Mucosa of descending colon (tissue), 3 donors: Measurements from ENCODE around the gene AK3. TPM values are rescaled to one million over a fixed set of nuclear protein-coding genes. Genes with fewer than 3 reads are reported as not detected.

Source experiments
- ATAC-seq: fragments of 200-7000 bp; cut with Tn5 transposase; one replicate; pipeline ENCODE4 v1.9.1; 2020; ENCODE audit warnings: mild to moderate bottlenecking, moderate library complexity
- DNase-seq, 3 donors: peaks; one replicate each; pipeline ENCODE4 v3.0.0-alpha.2; 2020
- H3K36me3 ChIP-seq: fragments of 200-600 bp; one replicate; pipeline ENCODE4 v1.8.0; 2021; ENCODE audit warnings: low read depth, mild to moderate bottlenecking
- H3K4me1 ChIP-seq: fragments of 200-600 bp; one replicate; pipeline ENCODE4 v1.8.0; 2021; ENCODE audit warnings: low read depth, mild to moderate bottlenecking
- H3K4me3 ChIP-seq: fragments of 200-600 bp; one replicate; pipeline ENCODE4 v1.8.0; 2021; ENCODE audit warnings: mild to moderate bottlenecking
- H3K9me3 ChIP-seq: fragments of 200-600 bp; one replicate; pipeline ENCODE4 v1.8.0; 2021; ENCODE audit warnings: mild to moderate bottlenecking
- CTCF ChIP-seq: fragments of 200-600 bp; IDR thresholded peaks from one replicate; pipeline ENCODE4 v1.8.0; 2022; ENCODE audit warnings: antibody characterized with exemption, mild to moderate bottlenecking
- intact Hi-C, 2 donors: fragments of 100-400 bp; cut with DNase I in 1 of 2; cut with micrococcal nuclease in 1 of 2; formaldehyde crosslinking; loops; one replicate each; pipeline versions ENCODE4 v1.11.0 to v1.11.1; 2022; cut with DNase I, micrococcal nuclease
- total RNA-seq, 3 donors: library from RNA; stranded (reverse); fragmentation: NEBNext Ultra II Directional in 2 of 3; extraction: Animal tissue kit (Norgen Biotek cat#: 25700) in 2 of 3; gene quantifications; one replicate each; pipeline versions ENCODE4 v1.2.1 to v1.2.4, GENCODE V29; 2021 to 2023
- donor health status: DM: no; HTN: no; CAD: no; lungs with moderate emphysema.
- donor health status: DM: no; HTN: no; CAD: no.
- donor health status: DM: no; HTN: yes; CAD: no.

AK3 gene
- total RNA-seq, 3 donors from 2014 or later = 71.4 to 86.8 (median 74.0) TPM

DNA sequence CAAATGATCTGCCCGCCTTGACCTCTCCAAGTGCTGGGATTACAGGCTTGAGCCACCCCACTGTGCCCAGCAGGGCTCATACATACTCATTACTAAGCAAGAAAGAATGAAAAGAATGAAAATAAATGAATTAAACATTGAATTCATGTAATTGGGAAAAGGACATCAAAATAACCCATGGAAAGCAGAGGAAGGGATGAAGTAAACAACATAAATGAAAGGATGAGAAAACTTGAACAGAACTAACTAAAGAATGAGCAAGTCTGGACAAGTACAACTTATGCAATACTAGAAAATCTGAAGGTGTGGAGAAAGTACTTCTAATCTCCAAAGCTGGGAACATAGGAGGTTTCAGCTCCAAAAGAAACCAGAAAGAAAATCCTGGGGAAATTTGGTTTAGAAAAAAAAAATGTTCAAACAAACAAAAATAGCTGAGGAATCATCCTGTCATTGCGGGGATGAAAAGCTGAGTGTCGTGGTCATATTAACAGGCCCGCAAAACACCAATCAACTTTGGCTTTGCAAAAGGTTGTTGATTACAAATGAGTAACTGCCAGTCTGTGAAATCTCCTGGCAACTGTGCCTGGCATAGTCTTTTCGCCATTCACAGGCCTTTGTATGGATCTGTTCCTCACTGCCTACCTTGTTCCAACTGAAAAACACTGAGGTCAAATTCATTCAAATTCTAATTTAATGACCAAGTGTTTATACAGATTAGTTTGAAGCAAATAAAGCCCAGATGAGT is 2.3 kb upstream of the AK3 start:
- no peak for TF ChIP-seq CTCF
- ATAC-seq = no peak
- intact Hi-C loops = no loop called here

DNA sequence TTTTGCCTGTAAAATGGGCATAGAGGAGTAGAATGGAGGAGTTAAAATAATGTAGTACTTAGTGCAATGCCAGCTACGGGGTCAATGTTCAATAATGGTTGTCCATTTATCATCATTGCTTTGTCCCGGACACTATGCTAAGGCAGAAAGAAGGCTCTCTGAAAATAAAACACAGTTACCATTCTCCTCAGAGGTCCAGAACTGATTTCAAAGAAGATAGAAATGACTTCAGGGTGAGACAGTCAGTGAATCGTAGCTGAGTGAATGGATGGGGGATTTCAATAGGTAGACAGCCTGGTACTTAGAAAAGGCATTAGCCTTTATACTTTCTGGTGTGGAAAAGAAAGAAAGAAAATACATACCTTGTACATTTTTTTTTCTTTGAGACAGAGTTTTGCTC is 1.2 kb upstream of the AK3 start:
- intact Hi-C loops = no loop called here
- no peak overlapping the region for H3K4me3 ChIP-seq

More for the DNA sequence above, 2.3 kb upstream of the AK3 start:
- no peak for DNase-seq
- H3K36me3 ChIP-seq = no peaks in the 10 kb centered on the region
- H3K4me3 ChIP-seq = no peak overlapping the region
- H3K4me1 ChIP-seq = peaks cover 14% of the 10 kb centered on the region
- no peaks in the 10 kb centered on the region for H3K9me3 ChIP-seq

DNA sequence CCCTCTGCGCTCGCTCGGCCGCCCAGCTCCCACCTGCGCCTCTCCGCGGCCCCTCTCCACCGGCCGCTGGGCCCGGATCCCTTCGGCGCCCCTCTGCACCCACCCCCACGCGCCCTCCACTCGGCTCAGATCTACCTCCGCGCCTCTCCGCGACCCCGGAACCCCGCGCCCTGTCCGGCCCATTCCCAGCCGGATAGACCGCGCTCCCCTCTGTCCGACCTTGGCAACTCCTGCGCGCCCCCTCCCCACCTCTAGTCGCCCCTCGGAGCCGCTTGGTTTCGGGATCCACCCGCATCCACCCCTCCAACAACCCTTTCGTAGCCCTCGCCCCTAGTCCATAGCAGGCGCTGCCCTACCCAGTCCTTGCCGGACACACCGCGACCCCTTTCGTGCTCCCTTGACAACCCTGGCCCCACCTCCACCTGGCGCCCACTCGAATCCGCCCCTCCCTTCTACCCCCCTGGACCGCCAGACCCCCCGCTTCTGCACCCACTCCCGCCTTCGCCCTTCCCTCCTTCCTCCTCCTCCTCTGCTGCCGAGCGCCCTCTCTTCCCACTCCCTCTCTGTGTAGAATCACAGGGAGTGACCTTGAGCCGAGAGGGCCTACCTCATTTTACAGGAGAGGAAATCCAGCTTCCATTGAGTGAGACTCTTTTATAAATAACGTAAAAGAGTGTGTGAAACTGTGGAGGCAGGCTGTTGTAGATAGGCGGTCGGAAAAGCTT is 525 bp upstream of the AK3 start:
- Histone ChIP-seq H3K4me3 (peak overlapping the region; percentile 88), H3K4me1 (peaks cover 27% of the 10 kb centered on the region), H3K9me3 (no peaks in the 10 kb centered on the region), H3K36me3 (no peaks in the 10 kb centered on the region)
- no peak for TF ChIP-seq CTCF
- ATAC-seq = peak; percentile 60
- intact Hi-C loops = no loop called here
- DNase-seq = peak in 2 of 3 donors; percentile 71 to 76

More for the DNA sequence above, 1.2 kb upstream of the AK3 start:
- DNase-seq = no peak
- Histone ChIP-seq H3K9me3 (no peaks in the 10 kb centered on the region), H3K36me3 (no peaks in the 10 kb centered on the region), H3K4me1 (peaks cover 24% of the 10 kb centered on the region)
- no peak for TF ChIP-seq CTCF
- ATAC-seq = no peak

GRCh38 chr9:4740388-4740637 is 689 bp downstream of the AK3 start:
- DNase-seq (no peak), ATAC-seq (peak; percentile 28)
- no peak for TF ChIP-seq CTCF
- Histone ChIP-seq H3K36me3 (no peaks in the 10 kb centered on the region), H3K4me3 (peak overlapping the region; percentile 88), H3K9me3 (no peaks in the 10 kb centered on the region), H3K4me1 (peaks cover 27% of the 10 kb centered on the region)
- intact Hi-C loops = no loop called here

GRCh38 chr9:4739587-4740387 is 1.2 kb downstream of the AK3 start:
- Histone ChIP-seq H3K9me3 (no peaks in the 10 kb centered on the region), H3K4me1 (peaks cover 27% of the 10 kb centered on the region), H3K4me3 (peak overlapping the region; percentile 88), H3K36me3 (no peaks in the 10 kb centered on the region)
- DNase-seq (peak in 2 of 3 donors; percentile 49 to 73), ATAC-seq (no peak)
- intact Hi-C loops = no loop called here
- TF ChIP-seq CTCF = no peak
